VCaP (cell line): ENCODE results near the gene CTAGE1.

ENCODE experiments used
- H3K27ac ChIP-seq: fragments of 450-650 bp; 2 replicates; pipeline ENCODE4 v1.5.1; 2017
- CTCF ChIP-seq: fragments of 450-650 bp; conservative IDR thresholded peaks from 2 replicates; pipeline ENCODE4 v1.5.1; 2017; ENCODE audit warnings: mild to moderate bottlenecking, moderate library complexity

The CTAGE1 gene

GRCh38 chr18:22423878-22424564 lies 6.3 kb upstream of the CTAGE1 start:
- no peak for TF ChIP-seq CTCF

GRCh38 chr18:22422909-22423548 lies 5.3 kb upstream of the CTAGE1 start:
- no peak; the same call in 1 of the 2 replicates for TF ChIP-seq CTCF
- H3K27ac ChIP-seq, result peak overlapping the region; percentile 63

More at GRCh38 chr18:22423878-22424564, 6.3 kb upstream of the CTAGE1 start:
- H3K27ac ChIP-seq, result peak overlapping the region; percentile 63; the same call in 1 of the 2 replicates

GRCh38 chr18:22420652-22421051 lies 2.9 kb upstream of the CTAGE1 start:
- H3K27ac ChIP-seq, result no peak overlapping the region
- no peak for TF ChIP-seq CTCF

- H3K27ac ChIP-seq, result no peak overlapping the region
- TF ChIP-seq CTCF, result no peak
Measured at GRCh38 chr18:22412176-22412911, 5.4 kb downstream of the CTAGE1 start.

GRCh38 chr18:22411446-22411845 lies 6.3 kb downstream of the CTAGE1 start:
- TF ChIP-seq CTCF, result no peak
- no peak overlapping the region for H3K27ac ChIP-seq

GRCh38 chr18:22410126-22410525 lies 7.6 kb downstream of the CTAGE1 start:
- no peak overlapping the region for H3K27ac ChIP-seq
- no peak for TF ChIP-seq CTCF

- TF ChIP-seq CTCF, result no peak
- H3K27ac ChIP-seq, result no peak overlapping the region
Measured at GRCh38 chr18:22409445-22409844, 8.3 kb downstream of the CTAGE1 start.
